Suppressor macrophage treated with lipopolysaccharide for 4 hours (primary cell): ENCODE data around the gene MOB3B.

Source experiments
- DNase-seq: peaks from one replicate; pipeline ENCODE4 v3.0.0-alpha.2; 2020

Gene MOB3B

GRCh38 chr9:27353474-27354229 is 176.0 kb downstream of the MOB3B start:
- peak; percentile 51 for DNase-seq

- no peak for DNase-seq
These were observed 176.5 kb downstream of the MOB3B start for GRCh38 chr9:27353166-27353473.

- peak; percentile 92 for DNase-seq
These were observed 177.0 kb downstream of the MOB3B start for GRCh38 chr9:27352457-27353165.

- peak; percentile 42 for DNase-seq
These were observed 178.2 kb downstream of the MOB3B start for GRCh38 chr9:27351438-27351837.

GRCh38 chr9:27350382-27350976 is 179.1 kb downstream of the MOB3B start:
- no peak for DNase-seq

GRCh38 chr9:27349698-27350080 is 179.9 kb downstream of the MOB3B start:
- DNase-seq, result no peak

- DNase-seq, result no peak
These were observed 180.6 kb downstream of the MOB3B start for GRCh38 chr9:27348785-27349697.

GRCh38 chr9:27347889-27348288 is 181.7 kb downstream of the MOB3B start:
- DNase-seq, result peak; percentile 83

- DNase-seq, result no peak
These were observed 184.8 kb downstream of the MOB3B start for GRCh38 chr9:27344776-27345175.

GRCh38 chr9:27341545-27342294 is 187.9 kb downstream of the MOB3B start:
- peak; percentile 75 for DNase-seq

GRCh38 chr9:27340961-27341511 is 188.6 kb downstream of the MOB3B start:
- peak; percentile 66 for DNase-seq

- no peak for DNase-seq
These were observed 189.3 kb downstream of the MOB3B start for GRCh38 chr9:27340285-27340674.

GRCh38 chr9:27339661-27340284 is 189.8 kb downstream of the MOB3B start:
- DNase-seq, result peak; percentile 52

GRCh38 chr9:27338527-27338903 is 191.1 kb downstream of the MOB3B start:
- DNase-seq, result no peak

- DNase-seq, result peak; percentile 94
These were observed 191.6 kb downstream of the MOB3B start for GRCh38 chr9:27337833-27338526.

GRCh38 chr9:27337236-27337635 is 192.4 kb downstream of the MOB3B start:
- DNase-seq, result no peak

- DNase-seq, result no peak
These were observed 192.8 kb downstream of the MOB3B start for GRCh38 chr9:27336829-27337228.

GRCh38 chr9:27336126-27336525 is 193.5 kb downstream of the MOB3B start:
- DNase-seq, result peak; percentile 52

GRCh38 chr9:27335075-27335474 is 194.5 kb downstream of the MOB3B start:
- peak; percentile 96 for DNase-seq

GRCh38 chr9:27333241-27334052 is 196.2 kb downstream of the MOB3B start:
- DNase-seq, result peak; percentile 84
